NB4 (cell line): ENCODE results near the gene RAB34.

Source experiments
- MYC ChIP-seq: IDR thresholded peaks from 2 replicates; pipeline ENCODE4 v1.6.1; 2011; ENCODE audit warnings: low read depth, low read length
- POLR2A ChIP-seq: IDR thresholded peaks from 2 replicates; pipeline ENCODE4 v1.6.1; 2011; ENCODE audit warnings: mild to moderate bottlenecking; ENCODE audit not compliant: insufficient read length; ENCODE audit errors: extremely low read depth
- TF ChIP-seq, protein P1 (sequence below): IDR thresholded peaks from one replicate; pipeline ENCODE4 v1.5.1; 2012; ENCODE audit warnings: low read depth, low read length
- TF ChIP-seq, protein P2 (sequence below): IDR thresholded peaks from 2 replicates; pipeline ENCODE4 v1.6.1; 2011; ENCODE audit warnings: low read depth, low read length

DNA sequence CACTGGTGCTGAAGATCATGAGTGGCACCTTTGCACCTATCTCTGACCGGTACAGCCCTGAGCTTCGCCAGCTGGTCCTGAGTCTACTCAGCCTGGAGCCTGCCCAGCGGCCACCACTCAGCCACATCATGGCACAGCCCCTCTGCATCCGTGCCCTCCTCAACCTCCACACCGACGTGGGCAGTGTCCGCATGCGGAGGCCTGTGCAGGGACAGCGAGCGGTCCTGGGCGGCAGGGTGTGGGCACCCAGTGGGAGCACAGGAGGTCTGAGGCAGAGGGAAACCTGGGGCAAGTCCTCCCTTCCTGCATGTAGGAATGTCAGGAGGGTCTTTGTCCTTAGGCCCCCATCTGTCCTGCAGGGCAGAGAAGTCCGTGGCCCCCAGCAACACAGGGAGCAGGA, 19.6 kb upstream of the RAB34 start:
- TF ChIP-seq, protein P1, sequence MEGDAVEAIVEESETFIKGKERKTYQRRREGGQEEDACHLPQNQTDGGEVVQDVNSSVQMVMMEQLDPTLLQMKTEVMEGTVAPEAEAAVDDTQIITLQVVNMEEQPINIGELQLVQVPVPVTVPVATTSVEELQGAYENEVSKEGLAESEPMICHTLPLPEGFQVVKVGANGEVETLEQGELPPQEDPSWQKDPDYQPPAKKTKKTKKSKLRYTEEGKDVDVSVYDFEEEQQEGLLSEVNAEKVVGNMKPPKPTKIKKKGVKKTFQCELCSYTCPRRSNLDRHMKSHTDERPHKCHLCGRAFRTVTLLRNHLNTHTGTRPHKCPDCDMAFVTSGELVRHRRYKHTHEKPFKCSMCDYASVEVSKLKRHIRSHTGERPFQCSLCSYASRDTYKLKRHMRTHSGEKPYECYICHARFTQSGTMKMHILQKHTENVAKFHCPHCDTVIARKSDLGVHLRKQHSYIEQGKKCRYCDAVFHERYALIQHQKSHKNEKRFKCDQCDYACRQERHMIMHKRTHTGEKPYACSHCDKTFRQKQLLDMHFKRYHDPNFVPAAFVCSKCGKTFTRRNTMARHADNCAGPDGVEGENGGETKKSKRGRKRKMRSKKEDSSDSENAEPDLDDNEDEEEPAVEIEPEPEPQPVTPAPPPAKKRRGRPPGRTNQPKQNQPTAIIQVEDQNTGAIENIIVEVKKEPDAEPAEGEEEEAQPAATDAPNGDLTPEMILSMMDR, result no peak
- TF ChIP-seq POLR2A (no peak), MYC (no peak)
- TF ChIP-seq, protein P2, sequence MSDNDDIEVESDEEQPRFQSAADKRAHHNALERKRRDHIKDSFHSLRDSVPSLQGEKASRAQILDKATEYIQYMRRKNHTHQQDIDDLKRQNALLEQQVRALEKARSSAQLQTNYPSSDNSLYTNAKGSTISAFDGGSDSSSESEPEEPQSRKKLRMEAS, result no peak
